Neural cell (in vitro differentiated cells): ENCODE results near the gene KCNJ8.

Experiments used
- EZH2 ChIP-seq: fragments of 200-600, 300-800 bp; shearing (Covaris generic), sonication (generic); IDR thresholded peaks from 2 replicates; pipeline ENCODE4 v1.6.1; 2014; ENCODE audit warnings: antibody characterized with exemption, low read length, borderline replicate concordance, mild to moderate bottlenecking; ENCODE audit not compliant: insufficient read depth, poor library complexity, severe bottlenecking
- TF ChIP-seq, protein P1 (sequence below): fragments of 450-650 bp; IDR thresholded peaks from 2 replicates; pipeline ENCODE4 v1.5.1; 2014; ENCODE audit warnings: antibody characterized with exemption, mild to moderate bottlenecking, moderate library complexity; ENCODE audit not compliant: poor library complexity, severe bottlenecking

DNA sequence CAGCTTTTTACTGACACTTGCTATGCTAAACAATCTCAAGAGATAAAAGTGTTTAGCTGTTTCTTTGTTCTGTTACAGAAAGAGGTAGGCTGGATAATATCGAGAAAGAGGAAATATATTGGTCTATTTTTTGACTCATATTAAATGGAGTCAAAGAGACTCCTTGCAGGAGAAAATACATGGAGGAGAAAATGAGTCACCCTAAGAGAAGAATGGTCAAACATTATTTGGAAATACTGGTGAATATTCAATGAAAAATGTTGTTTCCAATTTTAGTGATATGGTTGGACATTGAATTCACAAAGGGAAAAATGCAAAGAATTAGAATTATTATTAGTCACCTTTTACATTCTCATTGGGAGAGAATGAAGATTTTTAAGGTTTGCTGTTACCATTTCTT lies 3.2 kb downstream of the KCNJ8 start:
- TF ChIP-seq, protein P1, sequence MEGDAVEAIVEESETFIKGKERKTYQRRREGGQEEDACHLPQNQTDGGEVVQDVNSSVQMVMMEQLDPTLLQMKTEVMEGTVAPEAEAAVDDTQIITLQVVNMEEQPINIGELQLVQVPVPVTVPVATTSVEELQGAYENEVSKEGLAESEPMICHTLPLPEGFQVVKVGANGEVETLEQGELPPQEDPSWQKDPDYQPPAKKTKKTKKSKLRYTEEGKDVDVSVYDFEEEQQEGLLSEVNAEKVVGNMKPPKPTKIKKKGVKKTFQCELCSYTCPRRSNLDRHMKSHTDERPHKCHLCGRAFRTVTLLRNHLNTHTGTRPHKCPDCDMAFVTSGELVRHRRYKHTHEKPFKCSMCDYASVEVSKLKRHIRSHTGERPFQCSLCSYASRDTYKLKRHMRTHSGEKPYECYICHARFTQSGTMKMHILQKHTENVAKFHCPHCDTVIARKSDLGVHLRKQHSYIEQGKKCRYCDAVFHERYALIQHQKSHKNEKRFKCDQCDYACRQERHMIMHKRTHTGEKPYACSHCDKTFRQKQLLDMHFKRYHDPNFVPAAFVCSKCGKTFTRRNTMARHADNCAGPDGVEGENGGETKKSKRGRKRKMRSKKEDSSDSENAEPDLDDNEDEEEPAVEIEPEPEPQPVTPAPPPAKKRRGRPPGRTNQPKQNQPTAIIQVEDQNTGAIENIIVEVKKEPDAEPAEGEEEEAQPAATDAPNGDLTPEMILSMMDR: no peak
- TF ChIP-seq EZH2: no peak
